AG09319 (cell line): ENCODE results near the gene RPH3AL.
"Not testable (repeated sequence)": the region's sequence is repeated elsewhere in the genome, so short reads cannot be mapped to it uniquely, and the experiment has no call there.

Experiments used
- DNase-seq: peaks from one replicate; pipeline ENCODE4 v3.0.0-alpha.2; 2010; ENCODE audit warnings: low read depth; ENCODE audit errors: extremely low read depth
- CTCF ChIP-seq: IDR thresholded peaks from 2 replicates; pipeline ENCODE4 v1.5.1; 2011; ENCODE audit warnings: low read depth, mild to moderate bottlenecking, inconsistent platforms, low read length, moderate library complexity

The RPH3AL gene

GRCh38 chr17:279776-280175 lies 72.8 kb downstream of the RPH3AL start:
- no peak for DNase-seq
- no peak for TF ChIP-seq CTCF

DNA sequence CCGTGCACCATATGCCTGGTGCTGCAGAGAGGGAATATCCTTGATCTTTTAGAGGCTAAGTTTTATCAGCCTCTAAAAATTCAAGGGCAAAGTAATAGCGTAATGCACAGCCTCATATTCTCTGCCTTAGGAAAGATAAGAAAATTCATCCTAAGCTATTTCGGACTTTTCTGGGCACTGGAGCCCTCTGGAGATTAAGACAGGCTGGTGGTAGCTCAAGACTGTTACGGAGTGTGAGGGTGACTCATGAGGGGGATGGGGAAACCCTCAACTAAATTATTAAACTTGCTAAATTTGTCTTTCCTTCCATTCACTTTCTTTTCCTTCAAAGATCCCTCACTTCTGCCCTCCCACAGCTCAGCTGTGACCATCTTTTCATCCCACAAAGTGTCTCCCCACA lies 73.3 kb downstream of the RPH3AL start:
- TF ChIP-seq CTCF: no peak

GRCh38 chr17:278676-279059 lies 73.9 kb downstream of the RPH3AL start:
- no peak for DNase-seq
- TF ChIP-seq CTCF: no peak

More for the DNA sequence above, 73.3 kb downstream of the RPH3AL start:
- no peak for DNase-seq

DNA sequence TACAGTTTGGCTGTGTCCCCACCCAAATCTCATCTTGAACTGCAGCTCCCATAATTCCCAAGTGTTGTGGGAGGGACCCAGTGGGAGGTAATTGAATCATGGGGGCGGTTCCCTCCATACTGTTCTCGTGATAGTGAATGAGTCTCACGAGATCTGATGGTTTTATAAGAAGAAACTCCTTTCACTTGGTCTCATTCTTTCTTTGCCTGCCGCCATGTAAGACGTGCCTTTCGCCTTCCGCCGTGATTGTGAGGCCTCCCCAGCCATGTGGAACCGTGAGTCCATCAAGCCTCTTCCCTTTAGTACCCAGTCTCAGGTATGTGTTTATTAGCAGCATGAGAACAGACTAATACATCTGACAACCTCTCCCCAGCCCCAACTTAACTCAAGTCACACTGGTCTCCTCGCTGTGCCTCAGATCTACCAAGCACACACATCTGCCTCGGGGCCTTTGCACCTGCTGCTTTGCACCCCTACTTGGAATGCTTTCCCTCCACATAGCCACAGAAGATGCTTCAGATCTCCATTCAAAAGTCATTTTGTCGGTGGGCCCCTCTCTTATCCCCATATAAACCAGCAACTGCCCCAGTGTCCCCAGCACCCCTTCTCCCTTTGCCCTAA lies 74.4 kb downstream of the RPH3AL start:
- TF ChIP-seq CTCF: no peak
- DNase-seq: no peak

GRCh38 chr17:274902-275301 lies 77.7 kb downstream of the RPH3AL start:
- TF ChIP-seq CTCF: no peak
- no peak for DNase-seq

DNA sequence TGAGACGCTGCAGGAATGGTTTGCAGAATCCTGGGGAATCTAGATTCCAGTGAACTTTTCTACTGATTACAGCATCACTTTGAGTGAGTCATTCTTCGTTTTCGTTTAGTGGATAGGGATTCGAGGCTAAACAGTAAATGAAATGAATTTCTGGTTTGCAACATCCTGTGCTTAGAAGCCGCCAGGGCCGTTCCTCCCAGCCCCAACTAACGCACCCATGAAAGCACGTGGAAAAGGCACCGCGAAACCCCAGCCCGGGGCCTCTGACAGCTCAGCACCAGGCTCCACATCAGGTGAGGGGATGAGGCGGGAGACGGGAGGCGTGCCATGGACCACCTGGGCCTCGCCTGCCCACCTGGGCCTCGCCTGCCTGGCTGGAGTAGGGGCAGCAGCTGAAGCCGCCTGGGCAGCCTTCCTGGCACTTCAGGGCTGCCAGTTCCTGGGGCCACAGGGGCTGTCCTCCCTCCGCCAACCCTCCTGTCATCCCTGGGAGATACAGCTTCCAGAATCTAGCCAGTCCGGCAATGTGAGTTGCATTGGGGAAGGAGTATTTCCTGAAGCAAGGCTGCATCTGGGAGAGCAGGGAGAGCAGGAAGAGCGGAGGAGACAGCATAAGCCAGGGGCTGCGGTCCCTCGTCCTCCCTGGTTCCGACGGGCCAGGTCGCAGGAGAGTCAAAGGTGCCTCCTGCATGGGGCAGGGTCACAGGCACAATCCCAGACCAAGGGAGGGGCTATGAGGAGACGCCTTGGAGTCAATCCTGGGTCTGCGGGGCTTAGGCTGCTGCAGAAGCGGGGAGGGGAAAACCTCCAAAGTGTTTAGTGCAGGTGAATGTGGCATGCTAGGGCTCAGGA lies 78.4 kb downstream of the RPH3AL start:
- no peak for DNase-seq
- no peak for TF ChIP-seq CTCF

DNA sequence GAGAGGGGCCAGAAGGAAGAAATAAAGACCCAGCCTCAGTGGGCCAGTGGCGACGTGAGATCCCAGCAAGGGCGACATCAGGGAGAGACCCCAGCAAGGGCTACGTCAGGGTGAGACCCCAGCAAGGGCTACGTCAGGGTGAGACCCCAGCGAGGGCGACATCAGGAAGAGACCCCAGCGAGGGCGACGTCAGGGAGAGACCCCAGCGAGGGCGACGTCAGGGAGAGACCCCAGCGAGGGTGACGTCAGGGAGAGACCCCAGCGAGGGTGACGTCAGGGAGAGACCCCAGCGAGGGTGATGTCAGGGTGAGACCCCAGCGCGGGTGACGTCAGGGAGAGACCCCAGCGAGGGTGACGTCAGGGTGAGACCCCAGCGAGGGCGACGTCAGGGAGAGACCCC lies 79.8 kb downstream of the RPH3AL start:
- not testable (repeated sequence) for DNase-seq

DNA sequence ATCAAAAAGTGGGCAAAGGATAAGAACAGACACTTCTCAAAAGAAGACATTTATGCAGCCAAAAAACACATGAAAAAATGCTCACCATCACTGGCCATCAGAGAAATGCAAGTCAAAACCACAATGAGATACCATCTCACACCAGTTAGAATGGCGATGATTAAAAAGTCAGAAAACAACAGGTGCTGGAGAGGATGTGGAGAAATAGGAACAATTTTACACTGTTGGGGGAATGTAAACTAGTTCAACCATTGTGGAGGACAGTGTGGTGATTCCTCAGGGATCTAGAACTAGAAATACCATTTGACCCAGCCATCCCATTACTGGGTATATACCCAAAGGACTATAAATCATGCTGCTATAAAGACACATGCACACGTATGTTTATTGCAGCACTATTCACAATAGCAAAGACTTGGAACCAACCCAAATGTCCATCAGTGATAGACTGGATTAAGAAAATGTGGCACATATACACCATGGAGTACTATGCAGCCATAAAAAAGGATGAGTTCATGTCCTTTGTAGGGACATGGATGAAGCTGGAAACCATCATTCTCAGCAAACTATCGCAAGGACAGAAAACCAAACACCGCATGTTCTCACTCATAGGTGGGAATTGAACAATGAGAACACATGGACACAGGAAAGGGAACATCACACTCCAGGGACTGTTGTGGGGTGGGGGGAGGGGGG lies 80.5 kb downstream of the RPH3AL start:
- DNase-seq: not testable (repeated sequence)
